HG02798 (cell line): ENCODE measurements around the gene PRKD3.
"Not testable (repeated sequence)": the region's sequence is repeated elsewhere in the genome, so short reads cannot be mapped to it uniquely, and the experiment has no call there.

ENCODE experiments used
- ATAC-seq: cut with Tn5 transposase; IDR thresholded peaks from one replicate; pipeline ENCODE4 v1.9.1; 2021; ENCODE audit warnings: mild to moderate bottlenecking; ENCODE audit not compliant: unreplicated experiment, poor library complexity

Gene PRKD3

GRCh38 chr2:37318401-37318800 is 6.2 kb downstream of the PRKD3 start:
- peak; percentile 79 for ATAC-seq

GRCh38 chr2:37317746-37318145 is 6.9 kb downstream of the PRKD3 start:
- ATAC-seq = no peak

- no peak for ATAC-seq
Observed at GRCh38 chr2:37316181-37316580, 8.5 kb downstream of the PRKD3 start.

- ATAC-seq = no peak
Observed at GRCh38 chr2:37315364-37315763, 9.3 kb downstream of the PRKD3 start.

- no peak for ATAC-seq
Observed at GRCh38 chr2:37307500-37307899, 17.1 kb downstream of the PRKD3 start.

- ATAC-seq = no peak
Observed at GRCh38 chr2:37306024-37306423, 18.6 kb downstream of the PRKD3 start.

GRCh38 chr2:37302701-37303252 is 21.9 kb downstream of the PRKD3 start:
- no peak for ATAC-seq

- ATAC-seq = no peak
Observed at GRCh38 chr2:37301408-37301807, 23.2 kb downstream of the PRKD3 start.

GRCh38 chr2:37300578-37300977 is 24.1 kb downstream of the PRKD3 start:
- ATAC-seq = no peak

- ATAC-seq = no peak
Observed at GRCh38 chr2:37300146-37300545, 24.5 kb downstream of the PRKD3 start.

- no peak for ATAC-seq
Observed at GRCh38 chr2:37297632-37298031, 27.0 kb downstream of the PRKD3 start.

- ATAC-seq = no peak
Observed at GRCh38 chr2:37295469-37296073, 29.1 kb downstream of the PRKD3 start.

GRCh38 chr2:37294858-37295257 is 29.8 kb downstream of the PRKD3 start:
- not testable (repeated sequence) for ATAC-seq

GRCh38 chr2:37291680-37292079 is 33.0 kb downstream of the PRKD3 start:
- ATAC-seq = no peak

- no peak for ATAC-seq
Observed at GRCh38 chr2:37287966-37288365, 36.7 kb downstream of the PRKD3 start.

GRCh38 chr2:37284381-37284780 is 40.3 kb downstream of the PRKD3 start:
- no peak for ATAC-seq

- ATAC-seq = no peak
Observed at GRCh38 chr2:37283207-37283606, 41.4 kb downstream of the PRKD3 start.

GRCh38 chr2:37282746-37283145 is 41.9 kb downstream of the PRKD3 start:
- no peak for ATAC-seq

GRCh38 chr2:37281916-37282315 is 42.7 kb downstream of the PRKD3 start:
- no peak for ATAC-seq

- no peak for ATAC-seq
Observed at GRCh38 chr2:37276291-37276690, 48.3 kb downstream of the PRKD3 start.
